Cardiac fibroblast (primary cell): ENCODE measurements around the gene HOXD8.

ENCODE experiments used
- DNase-seq, 2 donors: peaks; one replicate each; pipeline versions ENCODE4 v3.0.0 to v3.0.0-alpha.2; 2010; ENCODE audit warnings: low read depth in 2 of 2
- H3K4me3 ChIP-seq, 2 donors: replicated peaks in 1 of 2; 1 replicate in 1 of 2; 2 replicates in 1 of 2; pipeline ENCODE4 v1.5.1; 2011; ENCODE audit warnings: low read depth in 2 of 2, low read length in 2 of 2, mild to moderate bottlenecking in 2 of 2, moderate library complexity in 1 of 2
- CTCF ChIP-seq: IDR thresholded peaks from one replicate; pipeline ENCODE4 v1.5.1; 2011; ENCODE audit warnings: low read depth, mild to moderate bottlenecking, low read length, inconsistent platforms

Gene HOXD8

GRCh38 chr2:176156301-176156806, 26.8 kb downstream of the HOXD8 start:
- DNase-seq, result no peak
- no peak for TF ChIP-seq CTCF
- no peak overlapping the region for H3K4me3 ChIP-seq

- no peak within 1 kb of the TSS for H3K4me3 ChIP-seq
- no peak for TF ChIP-seq CTCF
- DNase-seq, result no peak
Observed at GRCh38 chr2:176156807-176157498, 27.4 kb downstream of the HOXD8 start, which contains the start of gene HOXD3. Gene HOXD3 (plus strand): TSS chr2:176157307. CDS start chr2:176169115, 11,808 bp downstream.

GRCh38 chr2:176157499-176158185, 28.1 kb downstream of the HOXD8 start:
- DNase-seq, result no peak
- H3K4me3 ChIP-seq, result no peak overlapping the region
- no peak for TF ChIP-seq CTCF

GRCh38 chr2:176158186-176158591, 28.7 kb downstream of the HOXD8 start:
- no peak overlapping the region for H3K4me3 ChIP-seq
- no peak for TF ChIP-seq CTCF
- DNase-seq, result no peak

GRCh38 chr2:176158855-176159662, 29.6 kb downstream of the HOXD8 start:
- no peak for DNase-seq
- H3K4me3 ChIP-seq, result no peak overlapping the region
- no peak for TF ChIP-seq CTCF

- no peak for TF ChIP-seq CTCF
- DNase-seq, result no peak
- no peak overlapping the region for H3K4me3 ChIP-seq
Observed at GRCh38 chr2:176159663-176160250, 30.3 kb downstream of the HOXD8 start.
